K562 (cell line): ENCODE results near the gene CBFA2T2. TPM values are rescaled to one million over a fixed set of nuclear protein-coding genes. Genes with fewer than 3 reads are reported as not detected.

Experiments used
- ARID3A ChIP-seq: IDR thresholded peaks from 2 replicates; pipeline ENCODE4 v1.6.1; 2012; ENCODE audit warnings: low read depth, low read length, improper control_type of control experiment, borderline replicate concordance
- BRF1 ChIP-seq: IDR thresholded peaks from 3 replicates; pipeline ENCODE4 v1.6.1; 2011; ENCODE audit warnings: borderline replicate concordance, mild to moderate bottlenecking; ENCODE audit not compliant: insufficient read length; ENCODE audit errors: extremely low read depth
- CC2D1A ChIP-seq: fragments of 450-650 bp; IDR thresholded peaks from 2 replicates; pipeline ENCODE4 v1.6.1; 2017; ENCODE audit warnings: mild to moderate bottlenecking
- CCNT2 ChIP-seq: IDR thresholded peaks from 2 replicates; pipeline ENCODE4 v1.6.1; 2011; ENCODE audit warnings: borderline replicate concordance, low read depth, mild to moderate bottlenecking, moderate library complexity, mixed read lengths, low read length; ENCODE audit not compliant: insufficient read length; ENCODE audit errors: extremely low read depth
- CHD4 ChIP-seq: fragments of 200-600 bp; sonication (generic); IDR thresholded peaks from 3 replicates; pipeline ENCODE4 v1.6.1; 2012; ENCODE audit warnings: low read depth, mild to moderate bottlenecking, mixed read lengths, low read length, inconsistent platforms; ENCODE audit not compliant: insufficient read depth, insufficient replicate concordance, poor library complexity, severe bottlenecking
- CREB5 ChIP-seq: fragments of 250-450 bp; sonication (Bioruptor Pico); IDR thresholded peaks from 2 replicates; pipeline ENCODE4 v1.5.0; 2020; ENCODE audit warnings: mild to moderate bottlenecking
- ETV1 ChIP-seq: fragments of 450-650 bp; conservative IDR thresholded peaks from 2 replicates; pipeline ENCODE4 v1.6.1; 2016; ENCODE audit warnings: missing genetic modification characterization, control low read depth, low read depth, missing compliant biosample characterization
- EZH2 ChIP-seq: IDR thresholded peaks from 2 replicates; pipeline ENCODE4 v1.6.1; 2012; ENCODE audit warnings: low read depth, mild to moderate bottlenecking, inconsistent platforms, low read length, borderline replicate concordance
- HCFC1 ChIP-seq: IDR thresholded peaks from 2 replicates; pipeline ENCODE4 v1.6.1; 2012; ENCODE audit warnings: low read depth, low read length, improper control_type of control experiment
- HDAC1 ChIP-seq, 2 experiments: fragments of 450-650 bp; IDR thresholded peaks; 2 replicates each; pipeline ENCODE4 v1.6.1; 2016 to 2017; ENCODE audit warnings: inconsistent platforms in 1 of 2, mild to moderate bottlenecking in 1 of 2, moderate library complexity in 1 of 2
- L3MBTL2 ChIP-seq: fragments of 450-650 bp; IDR thresholded peaks from 2 replicates; pipeline ENCODE4 v1.6.1; 2016; ENCODE audit warnings: mild to moderate bottlenecking, moderate library complexity
- MAFK ChIP-seq: IDR thresholded peaks from 2 replicates; pipeline ENCODE4 v1.6.1; 2011; ENCODE audit warnings: low read length, improper control_type of control experiment
- PHB ChIP-seq: fragments of 250-450 bp; sonication (Bioruptor Pico); IDR thresholded peaks from 2 replicates; pipeline ENCODE4 v1.5.0; 2021
- PURB ChIP-seq: sonication (generic); formaldehyde crosslinking; IDR thresholded peaks from 2 replicates; pipeline ENCODE4 v1.9.0; 2021; ENCODE audit warnings: low read depth, mild to moderate bottlenecking, missing genetic modification reagents
- RBM22 ChIP-seq: fragments of 200-400 bp; formaldehyde crosslinking; IDR thresholded peaks from 2 replicates; pipeline ENCODE4 v1.6.1; 2018; ENCODE audit warnings: low read length, low read depth; ENCODE audit not compliant: poor library complexity, severe bottlenecking
- RBM34 ChIP-seq: fragments of 200-400 bp; formaldehyde crosslinking; IDR thresholded peaks from 2 replicates; pipeline ENCODE4 v1.6.1; 2018; ENCODE audit warnings: low read length, borderline replicate concordance; ENCODE audit not compliant: insufficient read depth
- RCOR1 ChIP-seq, 2 experiments: IDR thresholded peaks; 2 replicates each; pipeline ENCODE4 v1.6.1; 2012; ENCODE audit warnings: low read depth in 2 of 2, low read length in 2 of 2, borderline replicate concordance in 1 of 2, improper control_type of control experiment in 1 of 2
- SMARCB1 ChIP-seq: IDR thresholded peaks from 2 replicates; pipeline ENCODE4 v1.6.1; 2011; ENCODE audit warnings: improper control_type of control experiment, low read depth; ENCODE audit not compliant: insufficient read length
- SMC3 ChIP-seq: conservative IDR thresholded peaks from 2 replicates; pipeline ENCODE4 v1.6.1; 2011; ENCODE audit warnings: low read depth, low read length, improper control_type of control experiment; ENCODE audit not compliant: insufficient read depth
- SOX6 ChIP-seq: fragments of 450-650 bp; IDR thresholded peaks from 2 replicates; pipeline ENCODE4 v1.6.1; 2014; ENCODE audit warnings: mild to moderate bottlenecking
- ZNF398 ChIP-seq: fragments of 250-450 bp; sonication (Bioruptor Pico); IDR thresholded peaks from 2 replicates; pipeline ENCODE4 v1.8.0; 2021; ENCODE audit warnings: moderate library complexity, mild to moderate bottlenecking, inconsistent platforms
- ZNF764 ChIP-seq: fragments of 250-450 bp; sonication (Bioruptor Pico); IDR thresholded peaks from 2 replicates; pipeline ENCODE4 v1.4.0; 2020; ENCODE audit warnings: low read depth, mild to moderate bottlenecking, moderate library complexity
- polyA plus RNA-seq, 8 experiments: library from polyadenylated mRNA; depleted of rRNA in 4 of 8; stranded (reverse) in 5 of 8; unstranded in 3 of 8; fragments of >200 nt; fragmentation: Nextera tagmentation in 2 of 8; fragmentation: Illumina TruSeq in 1 of 8; extraction: Ambion mirVana in 2 of 8; extraction: Trizol in 1 of 8; gene quantifications; 2 replicates each; pipeline versions ENCODE4 v1.2.1 to v1.2.3, GENCODE V29; 2011 to 2014; ENCODE audit warnings: inconsistent platforms in 1 of 8, missing spikeins in 1 of 8
- total RNA-seq, 7 experiments: library from RNA; depleted of rRNA in 6 of 7; stranded (reverse); fragments of >200 nt in 6 of 7; fragmentation: Illumina TruSeq in 2 of 7; extraction: Trizol in 2 of 7; gene quantifications; 2 replicates each; pipeline versions ENCODE4 v1.2.1 to v1.2.3, GENCODE V29; 2011 to 2021; ENCODE audit warnings: low replicate concordance in 1 of 7

Gene CBFA2T2
- total and polyA plus RNA-seq, 9 of the 15 experiments (the other 6 are each of a cell fraction or from before 2014, with no cell fraction given) = 0.27 to 9.6 (median 5.8) TPM

- no peak for TF ChIP-seq ZNF398
- no peak for TF ChIP-seq ARID3A
- TF ChIP-seq PURB = no peak
- TF ChIP-seq RCOR1 (IDR thresholded peaks at IDR 0.05; ENCODE audit: borderline replicate concordance in 1 of 2, low read depth in 2 of 2, low read length in 2 of 2) = peak in 1 of 2 experiments; percentile 64; a peak in 1 of 4 replicates
- no peak for TF ChIP-seq RBM34
- TF ChIP-seq BRF1 = no peak
- TF ChIP-seq CC2D1A = 0 out of 2 replicates have a peak, but pooled peaks have one; percentile 57
- TF ChIP-seq CCNT2 = peak; percentile 41
- TF ChIP-seq RBM22 = no peak
- no peak for TF ChIP-seq EZH2
- no peak for TF ChIP-seq L3MBTL2
- TF ChIP-seq CHD4 = no peak
- peak; percentile 15; the same call in 1 of the 2 replicates for TF ChIP-seq MAFK
- TF ChIP-seq ETV1 = no peak
- peak; percentile 93 for TF ChIP-seq SMC3
- no peak for TF ChIP-seq SMARCB1
- 0 out of 2 replicates have a peak, but pooled peaks have one; percentile 14 for TF ChIP-seq SOX6
- TF ChIP-seq ZNF764 (CRISPR knock-in tag) = no peak
- no peak for TF ChIP-seq HCFC1
- TF ChIP-seq CREB5 = no peak
- TF ChIP-seq HDAC1 (IDR thresholded peaks at IDR 0.05) = no peak
- no peak for TF ChIP-seq PHB (CRISPR knock-in tag)
These were observed 163.5 kb downstream of the CBFA2T2 start (continued) for GRCh38 chr20:33653218-33653899.
